GM19455 (cell line): Measurements from ENCODE around the gene RAB3IL1.
"Not testable (repeated sequence)": the region's sequence is repeated elsewhere in the genome, so short reads cannot be mapped to it uniquely, and the experiment has no call there.

Source experiments
- ATAC-seq: cut with Tn5 transposase; IDR thresholded peaks from one replicate; pipeline ENCODE4 v1.9.1; 2021; ENCODE audit not compliant: unreplicated experiment

The RAB3IL1 gene, protein sequence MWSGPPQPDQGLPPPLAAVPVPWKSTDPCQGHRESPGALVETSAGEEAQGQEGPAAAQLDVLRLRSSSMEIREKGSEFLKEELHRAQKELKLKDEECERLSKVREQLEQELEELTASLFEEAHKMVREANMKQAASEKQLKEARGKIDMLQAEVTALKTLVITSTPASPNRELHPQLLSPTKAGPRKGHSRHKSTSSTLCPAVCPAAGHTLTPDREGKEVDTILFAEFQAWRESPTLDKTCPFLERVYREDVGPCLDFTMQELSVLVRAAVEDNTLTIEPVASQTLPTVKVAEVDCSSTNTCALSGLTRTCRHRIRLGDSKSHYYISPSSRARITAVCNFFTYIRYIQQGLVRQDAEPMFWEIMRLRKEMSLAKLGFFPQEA

DNA sequence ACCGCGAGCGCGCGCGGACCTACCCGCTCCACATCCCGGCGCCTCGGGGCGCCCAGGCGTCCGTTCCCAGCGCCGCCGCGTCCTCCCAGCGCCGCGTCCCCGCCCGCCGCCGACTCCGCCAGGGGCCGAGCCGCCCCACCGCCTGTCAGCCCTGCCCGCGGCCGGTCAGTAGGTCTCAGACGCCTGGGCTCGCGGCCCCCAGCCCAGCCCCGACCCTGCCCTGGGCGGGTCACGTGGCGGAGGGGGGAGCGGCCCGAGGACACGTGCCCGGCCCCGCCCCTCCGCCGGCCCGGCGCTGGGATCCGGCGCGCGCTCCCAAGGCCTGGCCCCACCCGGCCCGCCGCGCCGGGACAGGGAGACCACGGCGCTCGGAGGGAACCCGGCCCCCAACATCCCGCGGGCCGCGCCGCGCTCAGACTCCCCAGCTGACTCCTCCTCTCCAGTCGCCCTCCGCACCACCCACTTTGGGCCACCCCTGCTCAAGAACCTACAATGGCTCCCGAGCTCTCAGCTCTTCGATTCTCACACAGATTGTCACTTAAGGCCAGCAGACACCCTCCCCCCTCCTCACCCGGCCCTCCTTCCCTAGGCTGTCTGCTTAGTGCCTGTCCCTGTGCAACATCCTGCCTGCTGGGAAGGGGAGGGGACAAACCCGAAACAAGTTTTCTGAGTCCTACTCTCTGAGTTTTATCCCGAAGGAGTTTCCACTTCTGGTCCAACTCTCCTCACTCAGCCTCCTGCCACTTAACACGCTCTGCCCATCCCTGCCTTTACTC lies at the start of gene RAB3IL1:
RAB3IL1 (minus strand) TSS at position 233 of the 776 bp plus-strand sequence; CDS start at position 34, 199 bp downstream.
- ATAC-seq: no peak

DNA sequence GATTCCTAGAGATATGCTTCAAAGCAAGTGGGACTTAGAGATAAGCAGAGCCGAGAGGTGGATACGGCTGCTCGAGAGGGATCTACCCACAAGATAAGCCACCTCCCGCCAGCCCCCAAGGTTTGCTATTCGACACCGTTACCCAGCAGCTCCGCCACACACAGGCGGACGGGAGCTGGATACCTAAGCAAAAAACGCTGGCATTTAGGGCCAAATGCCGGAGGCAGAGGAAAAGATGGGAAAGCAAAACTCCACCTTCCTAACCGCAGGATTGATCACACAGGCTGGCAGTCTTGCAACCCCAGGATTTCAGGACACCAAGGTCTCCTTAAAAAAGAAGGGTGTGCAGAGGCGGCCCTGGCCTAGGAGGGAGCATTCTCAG lies 49.4 kb upstream of the RAB3IL1 start:
- ATAC-seq: no peak

DNA sequence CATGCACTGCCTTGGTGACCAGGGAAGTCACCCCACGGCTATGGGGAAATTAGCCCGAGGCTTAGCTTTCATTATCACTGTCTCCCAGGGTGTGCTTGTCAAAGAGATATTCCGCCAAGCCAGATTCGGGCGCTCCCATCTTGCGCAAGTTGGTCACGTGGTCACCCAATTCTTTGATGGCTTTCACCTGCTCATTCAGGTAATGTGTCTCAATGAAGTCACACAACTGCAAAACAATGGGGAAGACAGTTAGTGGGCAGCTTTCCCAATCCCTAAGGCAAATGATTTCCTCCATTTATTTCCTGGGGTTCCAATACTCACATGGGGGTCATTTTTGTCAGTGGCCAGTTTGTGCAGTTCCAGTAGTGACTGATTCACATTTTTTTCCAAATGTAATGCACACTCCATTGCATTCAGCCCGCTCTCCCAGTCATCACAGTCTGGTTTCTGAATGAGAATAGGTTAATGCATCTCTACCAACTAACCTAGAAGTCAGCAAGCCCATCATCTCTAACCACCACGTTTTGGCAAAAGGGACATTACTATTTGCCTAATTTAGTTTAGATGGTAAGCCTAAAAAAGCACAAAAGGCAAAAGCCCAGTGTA lies 47.4 kb upstream of the RAB3IL1 start:
- ATAC-seq: not testable (repeated sequence)

DNA sequence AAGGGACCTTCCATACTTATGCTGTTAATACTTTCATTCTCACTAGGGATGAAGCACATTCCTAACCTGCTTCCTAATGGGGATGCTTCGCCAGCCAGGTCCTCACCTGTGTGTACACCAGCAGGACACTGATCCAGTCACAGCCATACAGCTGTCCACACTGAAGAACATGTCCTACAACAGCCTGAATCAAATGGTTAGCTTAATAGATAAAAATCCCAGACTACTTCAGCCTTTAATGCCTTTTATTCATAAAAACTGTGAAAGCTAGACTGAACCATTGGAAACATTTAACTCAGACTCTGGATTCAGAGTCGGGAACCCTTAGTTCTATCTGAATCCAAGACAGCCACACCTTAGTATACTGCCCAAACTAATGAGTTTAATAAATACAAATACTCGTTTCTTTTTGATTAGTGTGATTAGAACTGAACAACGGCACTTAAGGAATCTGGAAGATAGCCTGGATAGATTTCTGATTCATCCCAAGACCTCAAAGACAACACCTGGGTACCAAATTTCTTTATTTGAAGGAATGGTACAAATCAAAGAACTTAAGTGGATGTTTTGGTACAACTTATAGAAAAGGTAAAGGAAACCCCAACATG lies 46.8 kb upstream of the RAB3IL1 start:
- ATAC-seq: no peak

DNA sequence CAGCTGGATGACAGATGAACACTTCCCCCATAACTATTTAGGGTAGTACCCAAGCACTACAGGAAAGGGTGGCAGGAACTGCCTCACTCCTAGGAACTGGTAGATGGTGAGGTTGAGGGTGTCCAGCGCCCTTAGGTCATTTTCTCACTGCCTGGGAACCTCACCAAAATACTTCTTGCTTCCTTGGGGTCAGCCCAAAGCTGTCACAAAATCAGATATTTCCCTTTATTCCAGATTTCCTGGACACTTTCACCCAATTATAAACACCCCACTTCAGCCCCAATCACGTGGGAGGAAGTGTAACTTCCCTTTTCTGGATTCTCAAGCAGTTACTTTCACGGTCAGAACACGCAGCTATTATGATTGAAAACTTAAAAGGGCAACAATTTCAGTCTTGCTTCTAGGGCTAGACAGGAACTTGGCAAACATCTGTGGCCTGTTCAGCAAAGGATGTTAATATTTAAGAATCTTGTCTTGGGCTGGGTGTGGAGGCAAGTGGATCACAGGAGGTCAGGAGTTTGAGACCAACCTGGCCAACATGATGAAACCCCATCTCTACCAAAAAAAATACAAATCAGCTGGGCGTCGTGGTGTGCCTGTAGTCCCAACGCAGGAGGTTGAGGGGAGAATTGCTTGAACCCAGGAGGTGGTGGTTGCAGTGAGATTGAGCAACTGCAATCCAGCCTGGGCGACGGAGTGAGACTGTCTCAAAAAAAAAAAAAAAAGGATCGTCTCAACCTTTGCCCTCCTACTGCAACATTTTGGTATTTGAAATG lies 46.1 kb upstream of the RAB3IL1 start:
- ATAC-seq: no peak

DNA sequence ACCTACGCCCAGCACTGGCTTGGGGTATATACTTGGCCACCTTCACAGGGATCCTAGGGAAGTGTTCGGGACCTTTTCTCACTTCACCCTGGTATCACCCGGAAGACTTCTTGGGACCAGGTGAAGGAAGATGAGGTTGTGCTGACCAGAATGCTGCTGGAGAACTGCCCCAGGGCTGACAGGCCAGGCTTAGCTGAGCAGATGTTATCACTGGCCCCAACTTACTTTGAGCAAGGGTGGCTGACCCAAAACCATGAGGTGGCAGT lies 45.6 kb upstream of the RAB3IL1 start:
- no peak for ATAC-seq

DNA sequence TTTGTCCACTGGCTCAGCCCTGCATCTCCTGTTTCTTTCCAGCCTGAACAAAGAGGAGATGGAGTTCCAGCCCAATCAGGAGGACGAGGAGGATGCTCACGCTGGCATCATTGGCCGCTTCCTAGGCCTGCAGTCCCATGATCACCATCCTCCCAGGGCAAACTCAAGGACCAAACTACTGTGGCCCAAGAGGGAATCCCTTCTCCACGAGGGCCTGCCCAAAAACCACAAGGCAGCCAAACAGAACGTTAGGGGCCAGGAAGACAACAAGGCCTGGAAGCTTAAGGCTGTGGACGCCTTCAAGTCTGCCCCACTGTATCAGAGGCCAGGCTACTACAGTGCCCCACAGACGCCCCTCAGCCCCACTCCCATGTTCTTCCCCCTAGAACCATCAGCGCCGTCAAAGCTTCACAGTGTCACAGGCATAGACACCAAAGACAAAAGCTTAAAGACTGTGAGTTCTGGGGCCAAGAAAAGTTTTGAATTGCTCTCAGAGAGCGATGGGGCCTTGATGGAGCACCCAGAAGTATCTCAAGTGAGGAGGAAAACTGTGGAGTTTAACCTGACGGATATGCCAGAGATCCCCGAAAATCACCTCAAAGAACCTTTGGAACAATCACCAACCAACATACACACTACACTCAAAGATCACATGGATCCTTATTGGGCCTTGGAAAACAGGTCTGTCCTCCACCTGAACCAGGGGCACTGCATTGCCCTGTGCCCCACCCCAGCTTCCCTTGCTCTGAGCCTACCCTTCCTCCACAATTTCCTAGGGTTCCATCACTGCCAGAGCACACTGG lies 45.0 kb upstream of the RAB3IL1 start:
- no peak for ATAC-seq

DNA sequence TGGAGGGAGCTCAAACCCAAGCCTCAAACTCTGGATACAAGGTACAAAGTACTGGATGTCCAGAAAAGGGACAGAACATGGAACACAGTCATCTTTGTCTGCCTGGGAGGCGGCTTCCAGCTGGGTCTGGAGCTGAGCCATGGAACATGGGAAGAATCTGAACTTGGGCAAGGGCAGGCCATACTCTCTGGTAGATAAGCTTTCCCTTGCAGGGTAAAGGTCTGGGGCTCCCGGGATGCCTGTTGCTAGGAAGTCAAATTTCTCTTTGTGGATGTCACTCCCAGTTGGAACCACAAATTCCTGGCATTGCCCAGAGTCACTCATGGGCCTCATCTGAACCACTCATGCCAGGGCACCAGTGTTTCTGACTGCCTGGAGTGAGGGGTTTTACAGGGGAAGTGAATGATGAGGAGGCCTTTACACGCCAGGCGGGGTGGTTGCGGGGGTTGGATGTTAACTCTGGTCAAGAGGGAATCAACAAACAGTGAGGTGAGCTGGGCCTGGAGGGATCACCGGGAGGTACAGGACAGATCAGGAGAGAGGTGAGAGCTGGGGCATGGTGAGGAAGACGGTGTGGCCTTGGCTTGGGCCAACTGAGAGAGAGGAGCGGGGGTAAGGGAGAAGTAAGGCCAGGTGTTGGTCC lies 44.3 kb upstream of the RAB3IL1 start:
- ATAC-seq: no peak

DNA sequence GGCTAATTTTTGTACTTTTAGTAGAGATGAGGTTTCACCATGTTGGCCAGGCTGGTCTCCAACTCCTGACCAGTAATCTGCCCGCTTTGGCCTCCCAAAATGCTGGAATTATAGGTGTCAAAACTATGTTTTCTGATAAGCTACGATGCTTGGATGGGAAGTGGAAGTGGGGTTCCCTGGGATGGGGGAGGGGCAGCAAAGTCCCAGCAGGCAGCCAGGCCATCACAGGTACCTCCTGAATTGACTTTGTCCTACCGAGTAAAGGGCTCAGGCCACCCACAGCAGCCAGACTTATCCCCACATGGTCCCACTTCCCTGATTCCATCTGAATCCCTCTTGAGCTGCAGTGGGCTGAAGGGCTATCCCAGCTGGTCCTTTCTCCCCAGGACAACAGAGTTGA lies 43.2 kb upstream of the RAB3IL1 start:
- no peak for ATAC-seq

DNA sequence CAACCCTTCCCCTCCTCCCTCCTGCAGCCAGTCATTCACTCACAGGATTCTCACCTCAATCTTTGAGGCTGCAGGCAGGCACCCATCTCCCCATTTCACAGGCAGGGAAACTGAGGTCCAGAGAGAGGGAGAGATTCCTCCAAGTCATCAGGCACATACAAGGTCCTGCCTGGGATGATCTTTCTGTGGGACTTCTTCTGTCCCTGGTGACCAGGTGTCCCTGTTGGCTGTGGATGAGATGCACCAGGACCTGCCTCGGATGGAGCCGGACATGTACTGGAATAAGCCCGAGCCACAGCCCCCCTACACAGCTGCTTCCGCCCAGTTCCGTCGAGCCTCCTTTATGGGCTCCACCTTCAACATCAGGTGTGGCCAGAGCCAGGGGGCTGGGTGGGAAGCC lies 42.3 kb upstream of the RAB3IL1 start:
- no peak for ATAC-seq

DNA sequence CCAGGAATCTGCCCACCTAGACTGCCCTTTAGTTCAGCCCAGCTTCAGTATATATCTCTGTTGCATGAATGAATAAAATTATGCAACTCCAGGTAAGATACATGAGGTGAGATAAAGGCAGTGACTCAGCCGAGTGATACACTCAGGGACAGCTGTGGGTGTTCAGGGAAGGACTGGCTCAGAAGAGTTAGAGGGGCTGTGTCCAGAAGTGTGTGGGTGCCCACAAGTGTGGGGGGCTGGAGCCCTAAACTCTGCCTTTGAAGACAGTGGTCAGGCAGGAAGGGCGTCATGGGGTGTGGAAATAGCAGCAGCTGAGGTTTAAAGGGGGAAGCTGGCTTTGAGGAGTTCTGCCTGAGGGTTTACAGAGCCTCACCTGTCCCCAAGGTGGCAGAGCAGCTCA lies 41.7 kb upstream of the RAB3IL1 start:
- no peak for ATAC-seq

DNA sequence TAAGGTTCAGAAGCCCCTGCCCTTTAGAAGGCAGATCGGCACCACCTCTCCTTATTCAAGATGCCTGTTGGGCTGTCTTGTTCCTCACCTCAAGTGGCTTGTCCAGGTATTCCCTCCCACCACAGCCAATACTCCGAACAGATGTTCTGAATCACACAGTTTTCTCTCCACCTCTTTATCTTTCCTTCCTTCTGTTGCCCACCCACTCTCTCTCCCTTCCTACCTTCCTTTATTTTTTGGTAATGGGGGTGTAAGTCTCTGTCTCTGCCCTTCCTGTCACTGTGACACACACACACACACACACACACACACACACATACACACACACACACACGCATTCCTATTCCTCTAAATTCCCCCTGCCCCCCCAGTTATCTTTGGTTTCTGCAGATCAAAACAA lies 41.2 kb upstream of the RAB3IL1 start:
- no peak for ATAC-seq

DNA sequence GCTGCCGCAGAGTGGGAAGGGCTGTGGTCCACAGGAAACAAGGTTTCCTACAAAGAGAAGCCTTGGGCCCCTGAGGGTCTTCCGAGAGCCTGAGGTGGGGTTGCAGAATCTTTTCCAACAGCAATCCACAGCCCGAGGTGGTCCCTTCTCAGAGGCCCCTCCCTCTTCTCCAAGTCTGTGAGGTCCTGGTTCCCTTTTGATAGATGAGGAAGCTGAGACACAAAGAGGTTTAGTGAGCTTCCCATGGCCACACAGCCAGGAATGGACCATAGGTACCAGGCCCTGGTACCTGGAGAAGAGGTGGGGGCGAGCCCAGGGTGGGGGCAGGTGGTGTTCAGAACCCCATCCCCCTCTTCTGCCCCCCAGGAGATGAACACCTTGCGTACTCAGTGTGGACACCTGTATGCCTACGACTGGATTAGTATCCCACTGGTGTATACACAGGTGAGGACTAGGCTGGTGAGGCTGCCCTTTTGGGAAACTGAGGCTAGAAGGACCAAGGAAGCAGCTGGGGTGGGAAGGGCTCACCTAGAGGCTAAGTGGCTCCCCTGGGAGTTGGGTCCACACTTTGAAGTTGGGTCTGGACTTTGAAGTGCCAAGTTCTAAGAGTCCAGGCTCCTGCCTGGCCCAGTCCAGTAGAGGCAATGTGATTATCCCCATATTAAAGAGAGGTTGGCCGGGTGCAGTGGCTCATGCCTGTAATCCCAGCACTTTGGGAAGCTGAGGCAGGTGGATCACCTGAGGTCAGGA lies 39.8 kb upstream of the RAB3IL1 start:
- ATAC-seq: no peak

DNA sequence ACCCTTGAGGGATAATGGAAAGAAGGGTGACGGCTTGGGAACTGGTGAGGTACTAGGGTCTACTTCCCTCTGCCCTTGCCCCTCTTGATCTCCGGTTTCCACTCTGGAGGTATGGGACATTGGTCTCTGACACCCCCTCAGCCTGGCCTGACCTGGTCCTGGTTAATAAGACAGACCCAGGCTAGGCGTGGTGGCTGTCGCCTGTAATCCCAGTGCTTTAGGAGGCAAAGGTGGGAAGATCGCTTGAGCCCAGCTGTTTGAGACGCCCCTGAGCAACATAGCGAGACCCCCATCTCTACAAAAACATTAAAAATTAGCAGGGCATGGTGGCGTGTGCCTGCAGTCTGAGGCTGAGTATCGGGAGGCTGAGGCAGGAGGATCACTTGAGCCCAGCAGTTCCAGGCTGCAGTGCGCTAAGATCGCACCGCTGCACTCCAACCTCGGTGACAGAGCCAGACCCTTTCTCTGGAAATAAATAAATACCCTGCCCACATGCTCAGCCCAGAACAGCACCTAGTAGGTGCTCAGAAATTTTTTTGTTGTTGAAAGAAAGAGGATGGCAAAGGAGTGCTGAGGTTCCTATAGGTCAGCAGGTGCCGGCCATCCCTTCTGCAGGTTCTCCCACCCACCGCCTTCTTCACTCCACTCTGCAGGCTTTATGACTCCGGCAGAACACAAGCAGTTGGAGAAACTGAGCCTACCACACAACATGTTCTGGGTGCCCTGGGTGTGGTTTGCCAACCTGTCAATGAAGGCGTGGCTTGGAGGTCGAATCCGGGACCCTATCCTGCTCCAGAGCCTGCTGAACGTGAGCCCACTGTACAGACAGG lies 39.0 kb upstream of the RAB3IL1 start:
- no peak for ATAC-seq

DNA sequence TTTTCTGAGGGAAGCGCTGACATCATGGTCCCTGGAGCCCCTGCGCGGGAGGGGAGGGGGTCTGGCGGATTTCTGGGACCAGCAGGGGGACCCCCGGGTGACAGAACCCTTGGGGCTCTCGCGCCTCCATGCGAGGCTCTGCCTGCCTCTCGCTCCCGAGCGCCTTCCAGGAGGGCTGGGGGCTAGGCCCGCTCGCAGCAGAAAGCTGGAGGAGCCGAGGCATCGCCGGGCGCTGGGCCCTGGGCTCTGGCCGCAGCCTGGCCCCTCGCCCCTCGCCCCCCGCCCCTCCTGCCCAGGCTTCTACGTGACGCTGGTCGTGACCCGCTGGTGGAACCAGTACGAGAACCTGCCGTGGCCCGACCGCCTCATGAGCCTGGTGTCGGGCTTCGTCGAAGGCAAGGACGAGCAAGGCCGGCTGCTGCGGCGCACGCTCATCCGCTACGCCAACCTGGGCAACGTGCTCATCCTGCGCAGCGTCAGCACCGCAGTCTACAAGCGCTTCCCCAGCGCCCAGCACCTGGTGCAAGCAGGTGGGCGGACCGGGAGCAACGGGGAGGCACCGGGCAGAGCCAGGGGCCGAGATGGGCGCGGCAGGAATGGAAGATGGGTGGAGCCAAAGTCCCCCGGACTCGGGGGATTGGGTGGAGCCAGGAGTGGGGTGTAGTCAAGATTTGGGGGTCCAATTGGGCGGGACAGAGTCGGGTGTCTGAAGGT lies 38.2 kb upstream of the RAB3IL1 start:
- ATAC-seq: no peak

DNA sequence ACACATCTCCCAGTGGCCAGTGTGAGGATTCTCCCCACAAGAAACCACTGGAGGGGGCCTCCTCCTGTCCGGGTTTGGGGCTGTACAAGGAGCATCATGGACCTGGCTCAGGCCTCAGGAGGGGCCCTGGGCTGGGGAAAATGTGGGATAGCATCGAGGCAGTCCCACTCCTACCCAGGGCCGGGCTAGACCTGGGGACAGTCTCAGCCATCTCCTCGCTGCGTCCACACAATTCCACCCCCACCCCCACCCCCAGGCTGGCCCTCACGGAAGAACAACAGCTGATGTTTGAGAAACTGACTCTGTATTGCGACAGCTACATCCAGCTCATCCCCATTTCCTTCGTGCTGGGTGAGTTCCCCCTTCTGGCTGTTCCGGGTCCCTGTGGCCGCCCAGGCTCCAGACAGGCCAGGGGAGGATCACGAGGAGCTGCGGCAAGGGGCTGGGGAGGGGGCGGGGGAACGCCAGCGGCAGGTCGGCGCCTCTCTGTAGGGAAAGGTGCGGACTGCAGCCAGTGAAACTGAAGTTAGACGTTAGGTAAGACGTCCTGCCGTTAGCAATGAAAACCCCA lies 37.6 kb upstream of the RAB3IL1 start:
- no peak for ATAC-seq
